GM19238 (cell line): ENCODE data around the gene MINDY1.

Source experiments
- DNase-seq: peaks from one replicate; pipeline ENCODE4 v3.0.0; 2011; ENCODE audit warnings: low spot score; ENCODE audit not compliant: insufficient read length

MINDY1 gene

DNA sequence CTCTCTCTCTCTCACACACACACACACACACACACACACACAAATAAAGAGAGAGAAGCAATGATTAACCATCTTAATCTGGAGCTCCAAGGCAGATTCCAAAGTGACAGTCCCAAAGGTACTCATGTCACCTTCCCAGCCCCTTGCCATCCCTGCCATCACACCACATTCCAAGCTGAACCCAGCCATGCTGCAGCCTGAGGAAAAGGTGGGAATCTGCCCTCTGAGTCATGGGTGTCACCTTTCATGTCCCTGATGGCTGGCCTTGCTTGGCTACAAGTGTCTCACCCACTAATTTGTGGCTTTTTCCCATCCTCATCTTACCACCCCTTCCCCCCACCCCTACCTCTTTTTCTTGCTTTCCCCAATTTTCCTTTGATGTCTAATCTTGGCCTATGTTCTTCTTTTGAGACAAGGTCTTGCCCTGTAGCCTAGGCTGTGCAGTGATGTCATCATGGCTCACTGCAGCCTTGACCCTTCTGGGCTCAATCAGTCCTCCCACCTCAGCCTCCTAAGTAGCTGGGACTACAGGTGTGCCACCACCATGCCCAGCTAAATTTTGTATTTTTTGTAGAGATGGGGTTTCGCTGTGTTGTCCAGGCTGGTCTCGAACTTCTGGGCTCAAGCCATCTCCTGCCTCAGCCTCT, 21.4 kb downstream of the MINDY1 start:
- no peak for DNase-seq

DNA sequence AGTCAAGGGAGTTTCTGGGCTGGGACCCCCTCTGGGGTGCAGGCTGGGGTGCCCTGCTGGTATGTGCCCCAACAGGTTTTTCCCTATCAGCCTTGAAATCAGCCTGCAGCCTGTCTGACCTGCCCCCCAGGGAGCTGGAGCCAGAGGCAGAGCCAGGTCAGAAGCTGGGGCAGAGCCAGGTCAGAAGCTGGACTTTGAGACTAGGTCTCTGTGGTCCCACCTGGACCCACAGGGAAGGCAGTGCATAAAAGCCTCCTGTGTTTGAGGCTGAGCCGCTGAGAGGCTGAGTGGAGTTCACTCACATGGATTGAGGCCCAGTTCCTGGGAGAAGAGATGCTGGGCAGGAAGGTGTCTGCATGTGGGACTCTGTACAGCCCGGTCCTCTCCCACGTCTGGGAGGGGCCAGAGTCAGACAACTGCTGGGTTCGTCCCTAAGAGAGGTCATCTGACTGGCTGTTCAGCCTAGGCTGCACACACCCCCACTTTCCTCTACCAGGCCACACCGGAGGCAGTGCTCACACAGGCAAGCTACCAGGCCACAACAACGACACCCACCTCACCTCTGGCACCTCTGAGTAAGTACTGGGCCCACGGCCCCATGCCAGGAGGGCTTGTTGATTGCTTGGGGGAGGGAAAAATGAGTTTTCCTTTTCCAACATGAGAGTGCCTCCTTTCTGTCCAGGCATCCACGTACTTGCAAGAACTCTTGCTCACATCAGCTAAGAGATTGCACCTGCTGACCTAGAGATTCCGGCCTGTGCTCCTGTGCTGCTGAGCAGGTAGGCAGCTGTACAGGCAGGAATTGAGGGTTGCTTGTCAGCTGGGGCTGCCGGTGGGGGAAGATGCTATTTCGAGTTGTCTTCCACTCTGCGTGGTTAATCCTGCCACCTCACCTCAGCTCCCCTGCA, 24.6 kb downstream of the MINDY1 start, which contains the start of gene ANXA9:
ANXA9 (plus strand) TSS at position 488 of the 908 bp plus-strand sequence. CDS start 814 bp downstream, outside the sequence.
- no peak for DNase-seq

DNA sequence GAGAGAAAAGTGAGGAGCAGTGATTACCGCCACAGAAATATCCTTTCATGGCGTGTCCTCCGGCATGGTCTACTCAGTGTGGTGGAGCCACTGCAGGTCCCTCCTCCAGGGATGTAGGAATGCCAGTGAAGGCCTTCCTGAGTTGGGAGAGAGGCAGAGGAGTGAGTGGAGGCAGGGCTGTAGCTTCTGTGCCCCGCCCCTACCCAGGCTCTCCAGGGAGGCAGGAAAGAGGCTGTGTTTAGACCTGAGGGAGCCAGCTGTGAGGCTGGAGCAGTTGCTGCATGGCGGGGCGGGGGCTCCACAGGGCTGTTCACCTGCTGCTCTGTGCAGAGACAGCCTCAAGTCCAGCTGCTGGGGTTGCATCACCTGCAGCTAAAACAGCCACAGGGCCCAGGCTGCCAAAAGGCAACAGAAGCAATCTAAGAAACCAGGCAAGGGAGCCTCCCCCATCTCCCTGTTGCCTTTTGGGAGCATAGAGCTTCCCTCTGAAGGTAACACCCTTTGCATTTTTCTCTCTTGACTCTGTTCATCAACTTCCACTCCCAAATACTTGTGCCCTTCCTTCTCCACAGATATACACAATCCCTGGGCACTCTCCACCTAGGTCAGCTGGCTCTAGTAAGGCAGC, 25.4 kb downstream of the MINDY1 start:
- no peak for DNase-seq

DNA sequence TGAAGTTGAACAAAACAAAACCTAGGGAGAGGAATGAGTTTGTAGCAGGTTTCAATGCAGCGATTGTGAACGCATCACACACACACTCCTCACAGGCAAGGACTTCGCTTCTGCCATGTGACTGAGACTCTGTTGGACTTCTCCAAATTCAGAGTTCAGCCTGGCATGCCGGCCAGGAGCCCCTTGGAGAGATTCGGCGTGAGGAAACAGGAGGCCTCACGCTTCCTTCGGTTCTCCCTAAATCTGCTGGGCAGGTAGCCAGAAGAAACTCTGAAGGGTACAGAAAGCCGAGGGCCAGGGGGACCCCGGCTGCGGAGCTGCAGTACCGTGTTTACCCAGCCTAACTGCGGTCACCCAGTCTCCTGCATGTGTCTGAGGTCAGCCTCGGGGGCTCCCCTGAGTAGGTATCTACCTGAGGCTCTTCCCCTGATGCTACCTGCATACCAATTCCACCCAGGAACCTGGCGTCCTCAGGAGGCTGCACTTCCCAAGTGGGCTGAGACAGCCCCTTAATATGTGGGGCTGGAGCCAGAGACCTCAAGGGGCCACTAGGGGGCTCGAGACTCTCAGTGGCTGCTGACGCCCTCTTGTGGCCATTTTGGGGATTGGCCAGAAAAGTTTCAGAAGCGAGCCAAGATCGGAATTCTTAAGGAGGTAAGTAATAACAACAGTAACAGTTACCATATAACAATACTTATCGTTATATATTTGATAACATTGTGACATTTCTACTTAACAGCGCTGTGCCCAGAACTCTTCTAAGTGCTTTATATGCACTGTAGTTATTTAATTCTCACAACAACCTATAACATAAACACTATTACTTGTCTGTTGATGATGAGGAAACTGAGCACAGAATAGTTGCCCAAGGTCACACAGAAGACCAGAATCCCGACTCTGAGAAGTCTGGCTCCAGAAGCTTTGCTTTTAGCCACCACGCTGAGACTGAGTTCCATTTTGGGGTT, 27.3 kb downstream of the MINDY1 start:
- peak; percentile 87 for DNase-seq

DNA sequence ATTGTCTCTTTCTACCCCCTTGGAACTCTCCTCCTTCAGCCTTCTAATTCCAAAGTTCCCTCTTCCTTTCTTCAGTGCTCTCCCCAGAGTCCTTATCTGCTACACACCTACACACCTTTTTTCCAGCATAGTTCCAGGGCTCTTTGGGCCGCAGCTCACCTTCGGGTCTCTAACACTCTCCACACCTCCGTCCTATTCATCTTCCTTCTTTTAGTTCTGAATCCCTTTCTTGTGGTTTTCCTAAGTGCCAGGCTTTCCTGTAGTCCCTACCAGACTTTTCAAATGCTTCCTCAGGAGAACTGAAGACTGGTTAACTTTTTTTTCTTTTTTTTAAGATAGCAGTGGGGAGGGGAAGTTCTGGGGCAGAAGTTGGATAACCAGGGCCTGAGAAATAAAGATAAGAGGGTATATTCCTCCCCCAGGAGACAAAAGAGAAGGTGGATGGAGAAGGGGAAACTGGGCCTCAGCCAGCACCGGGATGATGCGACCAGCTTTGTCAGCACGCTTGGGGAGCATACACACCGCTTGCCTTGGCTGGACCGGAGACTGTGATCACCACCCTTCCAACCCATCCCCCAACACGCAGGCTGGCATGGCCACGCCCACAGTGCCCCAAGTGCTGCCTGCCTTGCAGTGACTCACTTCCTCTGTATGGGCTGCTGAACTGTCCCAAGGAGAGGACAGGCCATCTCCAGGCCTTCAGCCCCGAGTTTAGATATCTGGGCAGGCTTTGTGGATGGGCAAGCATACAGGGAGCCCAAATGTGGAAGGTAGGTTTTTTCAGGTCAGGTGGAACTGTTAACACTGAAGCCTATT, 29.6 kb downstream of the MINDY1 start:
- no peak for DNase-seq

DNA sequence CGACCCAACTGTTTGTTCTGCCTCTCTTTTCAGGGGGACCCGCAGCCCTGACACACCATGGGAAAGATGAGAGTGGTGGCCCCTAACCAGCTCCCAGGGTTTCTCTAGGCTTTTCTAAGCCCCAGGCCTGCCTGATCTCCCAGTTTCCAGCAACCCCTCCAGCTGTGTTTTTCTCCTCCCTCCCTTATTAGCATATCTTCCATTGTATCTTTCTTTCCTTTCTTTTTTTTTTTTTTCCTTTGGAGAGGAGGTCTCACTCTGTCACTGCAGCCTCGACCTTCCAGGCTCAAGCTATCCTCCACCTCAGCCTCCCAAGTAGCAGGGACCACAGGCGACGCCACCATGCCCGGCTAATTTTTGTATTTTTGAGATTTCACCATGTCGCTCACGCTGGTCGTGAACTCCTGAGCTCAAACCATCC, 30.3 kb downstream of the MINDY1 start:
- no peak for DNase-seq

DNA sequence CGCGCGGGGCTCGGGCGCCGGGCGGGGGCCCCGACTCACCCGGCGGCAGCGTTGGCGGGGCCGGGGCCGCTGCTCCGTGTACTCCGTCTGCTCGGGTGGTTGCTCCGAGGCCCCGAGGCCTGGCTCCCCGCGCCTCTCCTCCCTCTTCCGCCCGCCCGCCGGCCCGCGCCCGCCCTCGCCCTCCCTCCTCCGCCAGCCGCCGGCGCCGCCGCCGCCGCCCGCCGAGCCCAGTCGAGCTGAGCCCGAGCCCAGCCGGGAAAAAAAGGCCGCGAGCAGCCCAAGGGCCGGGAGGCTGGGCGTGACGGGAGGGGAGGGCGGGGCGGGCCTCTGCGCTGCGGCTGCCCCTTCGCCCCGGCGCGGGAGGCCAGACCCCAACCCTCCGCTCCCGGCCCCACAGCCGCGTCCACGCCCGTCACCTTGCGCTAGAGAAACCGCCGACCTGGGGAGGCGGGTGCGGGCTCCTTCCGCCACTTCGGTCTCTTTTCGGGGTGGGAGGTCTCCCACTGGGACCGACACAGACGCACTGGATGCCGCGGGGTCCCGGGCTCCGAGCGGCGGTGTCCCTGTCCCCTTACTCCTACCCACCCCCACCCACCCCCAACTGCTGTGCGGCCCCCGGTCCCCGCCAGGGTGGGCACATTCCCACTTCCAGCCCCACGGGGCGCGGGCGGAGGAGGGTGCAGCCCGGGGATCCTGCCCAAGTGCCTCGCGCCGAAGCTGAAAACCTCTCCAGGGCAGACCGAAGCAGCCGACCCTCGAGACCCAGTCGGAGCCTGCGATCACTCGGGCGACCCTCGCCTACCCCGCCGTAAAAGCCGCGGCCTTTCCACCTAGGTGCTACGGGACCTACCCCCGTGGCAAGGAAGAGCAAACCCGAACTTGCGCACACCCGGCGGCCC, 31.9 kb downstream of the MINDY1 start, which contains the start of gene CERS2:
CERS2 (minus strand) TSS at position 256 of the 899 bp plus-strand sequence. CDS start 5,745 bp downstream, outside the sequence.
- peak; percentile 74 for DNase-seq

DNA sequence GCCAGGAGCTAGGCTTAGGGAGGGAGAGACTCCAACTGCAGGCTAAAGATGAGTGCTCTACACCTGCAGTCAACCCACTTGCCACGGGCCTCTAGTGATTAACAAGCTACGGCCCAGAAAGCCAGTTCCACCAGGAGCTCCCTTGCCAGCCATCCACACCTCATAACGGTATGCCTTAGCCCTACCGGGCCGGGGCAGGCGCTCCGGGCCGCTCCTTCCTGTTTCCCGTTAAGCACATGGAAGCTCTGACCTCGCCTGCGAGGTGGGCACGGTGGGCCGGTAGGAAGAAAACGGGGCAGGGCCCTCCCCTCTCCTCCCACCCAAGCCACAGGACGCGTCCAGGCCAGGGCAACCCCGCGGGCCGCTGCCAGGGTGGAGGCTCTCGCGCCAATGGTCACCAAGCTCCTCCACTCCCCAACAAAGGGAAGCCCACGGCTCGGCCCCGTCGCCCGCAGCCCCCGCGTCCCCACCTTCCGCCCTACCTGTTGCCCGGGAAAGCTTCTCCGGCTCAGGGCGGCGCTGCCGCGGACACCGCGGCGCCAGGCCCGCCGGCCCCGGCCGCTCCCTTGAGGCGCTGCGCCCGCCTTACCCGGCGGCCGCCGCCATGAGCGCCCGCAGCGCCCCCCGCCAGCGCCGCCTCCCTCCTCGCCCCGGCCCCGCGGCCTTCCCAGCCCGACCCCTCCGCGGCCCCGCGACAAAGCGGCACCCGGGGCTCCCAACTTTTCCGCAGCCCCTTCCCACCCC, 32.7 kb downstream of the MINDY1 start:
- peak; percentile 37 for DNase-seq

DNA sequence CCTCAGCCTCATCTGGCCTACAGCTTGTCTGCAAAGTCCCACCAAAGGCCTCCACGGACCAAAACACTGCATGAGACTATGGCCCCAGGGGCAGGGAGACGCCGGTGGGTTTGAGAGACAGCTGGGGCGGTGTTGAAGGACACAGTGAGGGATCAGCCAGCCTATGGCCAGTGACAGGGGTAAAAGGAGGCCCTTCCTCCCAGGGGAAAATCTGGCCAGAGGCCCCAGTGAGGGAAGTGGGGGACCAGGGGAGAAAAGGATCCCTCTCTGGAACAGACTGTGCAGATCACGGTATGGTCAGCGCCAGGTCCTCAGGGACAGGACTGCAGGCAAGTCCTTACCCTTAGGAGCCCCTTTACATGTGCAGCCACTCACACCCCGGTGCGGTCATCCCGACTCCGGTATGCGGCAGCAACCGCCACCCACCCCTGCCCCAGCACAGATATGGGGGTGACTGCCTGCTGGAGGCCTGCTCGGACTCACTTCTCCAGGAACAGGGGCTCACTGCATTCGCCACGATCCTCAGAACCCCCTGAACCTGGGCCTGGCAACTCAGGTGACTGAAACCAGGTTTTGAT, 33.4 kb downstream of the MINDY1 start:
- no peak for DNase-seq

DNA sequence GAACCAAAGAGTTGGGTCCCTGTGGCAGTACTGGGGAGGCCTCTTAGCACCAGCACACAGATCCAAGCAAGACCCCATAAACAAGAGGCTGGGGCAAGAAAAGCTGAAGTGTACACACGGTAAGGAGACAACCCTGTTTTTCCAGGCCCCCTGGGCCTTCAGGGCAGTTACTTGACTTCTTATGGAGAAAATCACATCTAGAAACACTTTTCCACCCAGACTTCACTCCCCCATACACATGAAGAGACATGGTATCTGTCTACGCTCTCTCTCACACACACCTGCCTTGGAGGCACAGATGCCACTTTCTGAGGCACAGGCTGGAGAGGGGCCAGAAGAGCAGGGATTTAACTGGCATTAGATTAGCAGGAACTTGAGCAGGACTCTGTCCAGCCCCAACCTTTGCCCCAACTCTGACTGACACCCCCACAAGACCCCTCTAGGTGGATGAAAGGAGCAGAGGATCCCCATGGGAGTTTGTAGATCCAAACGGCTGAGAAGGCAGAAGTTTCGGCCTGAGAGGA, 34.2 kb downstream of the MINDY1 start:
- no peak for DNase-seq

DNA sequence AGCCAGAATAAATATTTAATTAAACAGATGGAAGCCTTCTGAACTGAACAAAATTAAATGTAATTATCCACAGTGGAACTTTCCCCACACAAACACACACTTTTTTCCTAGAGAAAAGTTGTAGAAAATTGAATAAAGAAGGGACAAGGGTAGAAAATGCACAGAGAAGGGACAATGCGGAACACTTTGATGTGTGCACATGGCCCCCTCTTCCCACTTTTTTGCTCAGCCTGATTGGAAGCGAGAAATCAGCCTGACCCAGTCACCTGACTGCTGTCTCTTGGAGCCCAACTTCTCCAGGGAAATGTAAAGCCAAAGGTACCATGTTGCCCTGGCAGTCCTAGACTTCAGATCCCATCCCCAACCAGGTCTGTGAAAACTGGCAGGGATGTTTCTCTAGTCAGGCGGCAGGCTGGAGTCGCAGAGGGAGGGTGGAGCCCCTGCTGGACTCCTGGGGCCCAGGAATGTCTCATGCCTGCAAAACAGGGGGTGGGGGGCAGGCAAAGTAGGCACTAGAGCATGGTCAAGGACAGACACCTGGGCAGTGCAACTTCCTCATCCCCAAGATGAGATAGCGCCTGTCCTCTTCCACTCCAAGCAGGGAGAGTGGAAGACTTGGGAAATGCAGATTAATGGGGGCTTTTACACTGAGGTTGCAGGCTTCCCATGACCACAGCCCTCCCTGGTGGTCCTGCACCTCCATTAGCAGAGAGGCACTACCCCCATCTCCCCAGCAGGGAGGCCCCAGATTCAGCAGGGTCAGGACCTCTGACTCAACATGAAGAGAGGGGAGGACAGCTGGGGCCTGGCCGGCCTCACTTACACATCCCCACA, 34.9 kb downstream of the MINDY1 start:
- DNase-seq = no peak

DNA sequence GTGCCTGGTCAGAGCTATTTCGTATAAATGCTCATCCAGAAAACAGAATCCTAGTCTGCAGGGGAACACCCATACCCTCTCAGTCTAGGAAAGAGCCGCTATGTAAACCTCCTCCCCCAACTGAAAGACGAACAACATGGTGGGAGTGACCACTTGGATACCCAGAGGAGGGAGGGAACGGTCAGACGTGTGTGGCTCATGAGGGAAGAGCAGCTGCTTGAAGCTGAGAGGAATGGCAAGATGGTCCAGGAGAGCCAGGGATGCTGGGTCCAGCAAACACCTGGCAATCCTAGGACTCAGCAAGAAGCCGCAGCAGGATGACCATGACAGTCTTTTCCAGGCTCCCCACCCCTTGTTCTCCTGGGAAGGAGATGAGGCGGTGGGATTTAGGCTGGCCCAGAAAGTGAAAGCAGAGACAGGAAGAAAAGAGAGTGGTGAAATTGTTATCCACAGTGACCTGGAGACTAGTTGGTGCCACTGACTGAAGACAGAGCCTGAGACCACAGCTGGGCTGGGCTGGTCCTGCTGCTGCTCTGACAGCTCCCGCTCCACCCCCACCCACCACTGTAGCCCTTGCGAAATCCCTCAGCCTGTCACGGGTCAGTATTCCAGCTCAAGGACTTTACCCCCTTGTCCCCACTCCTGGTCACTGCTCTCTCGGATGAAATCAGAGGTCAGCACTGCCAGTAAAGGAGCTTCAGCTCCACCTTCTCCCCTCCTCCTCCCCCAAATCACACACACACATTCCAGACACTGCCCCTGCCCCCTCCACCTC, 35.7 kb downstream of the MINDY1 start:
- DNase-seq = no peak

DNA sequence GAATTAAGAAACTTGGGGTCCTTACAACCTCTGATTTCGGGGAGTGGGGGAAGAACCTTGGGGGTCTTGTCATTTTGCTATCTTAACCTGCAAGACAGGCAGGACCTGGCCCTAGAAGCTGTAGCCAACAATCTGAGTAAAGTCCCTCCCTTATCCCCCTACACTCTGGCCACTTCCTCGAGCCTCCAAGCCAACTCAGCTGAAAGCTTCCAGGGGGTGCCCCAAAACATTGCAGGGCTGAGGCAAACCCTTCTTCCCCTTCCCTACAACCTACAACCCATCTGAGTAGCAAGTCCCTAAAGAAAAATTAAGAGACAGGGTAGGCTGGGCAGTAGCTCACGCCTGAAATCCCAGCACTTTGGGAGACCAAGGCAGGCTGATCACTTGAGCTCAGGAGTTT, 37.1 kb downstream of the MINDY1 start:
- no peak for DNase-seq

DNA sequence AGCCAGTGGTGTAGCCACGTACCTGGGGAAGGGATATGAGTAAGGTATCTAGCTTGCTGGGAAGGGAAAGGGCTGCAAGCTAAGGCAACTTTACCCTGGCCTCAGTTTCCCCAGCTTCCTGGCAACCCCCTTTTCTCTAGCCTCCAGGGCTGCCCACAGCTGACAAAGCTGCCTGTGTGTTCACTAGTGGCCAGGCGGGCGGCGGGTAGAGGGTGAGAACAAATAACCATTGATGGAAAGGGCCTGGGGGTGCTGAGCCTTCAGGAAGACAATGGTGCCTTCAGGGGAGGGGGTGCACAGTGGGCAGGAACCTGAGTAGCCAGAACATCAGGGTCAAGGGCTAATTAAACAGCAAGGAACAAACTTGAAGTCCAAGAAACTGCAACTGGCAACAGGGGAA, 38.2 kb downstream of the MINDY1 start:
- no peak for DNase-seq

DNA sequence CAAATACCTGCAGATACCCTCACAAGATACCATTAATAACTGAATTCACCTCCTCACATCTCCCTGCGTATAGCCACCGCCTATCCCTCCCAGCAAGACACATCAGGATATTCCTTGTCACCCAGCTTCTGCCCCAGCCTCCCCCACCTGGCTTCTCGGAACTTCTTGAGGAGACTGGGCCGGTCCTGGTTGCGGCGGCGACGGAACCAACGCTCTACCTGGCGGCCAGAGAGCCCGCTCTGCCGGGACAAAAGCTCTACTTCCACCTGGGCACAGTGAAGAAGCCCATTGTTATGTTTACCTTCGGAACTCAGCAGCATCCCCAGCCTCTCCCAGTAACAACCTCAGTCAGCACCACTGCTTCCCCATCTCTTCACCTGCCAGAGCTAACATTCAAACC, 38.8 kb downstream of the MINDY1 start:
- DNase-seq = no peak

DNA sequence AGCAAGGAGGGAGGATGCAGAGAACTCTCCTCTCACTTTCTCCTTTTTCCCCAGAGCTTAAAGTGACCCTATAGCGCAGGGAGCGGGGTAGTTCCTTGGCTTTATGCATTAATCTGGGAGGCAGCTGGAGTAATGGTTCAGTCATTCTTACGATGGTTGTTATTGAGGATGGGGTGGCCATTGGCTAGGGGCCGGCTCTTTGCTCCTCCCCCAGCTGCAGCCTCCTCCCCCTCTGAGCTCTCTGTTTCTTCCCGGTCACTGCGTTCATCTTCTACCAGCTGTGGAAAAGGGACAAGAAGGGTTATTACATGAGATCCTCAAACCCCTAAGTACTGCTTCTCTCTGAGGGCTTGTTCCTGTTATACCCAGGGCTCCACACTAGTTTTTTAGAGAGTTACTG, 40.7 kb downstream of the MINDY1 start:
- no peak for DNase-seq
